CD4-positive, alpha-beta T cell treated with Interleukin-15 for 4 hours (primary cell): Measurements from ENCODE around the gene DAB2IP.
"Not testable (repeated sequence)": the region's sequence is repeated elsewhere in the genome, so short reads cannot be mapped to it uniquely, and the experiment has no call there.

ENCODE experiments used
- DNase-seq: peaks from one replicate; pipeline ENCODE4 v3.0.0-alpha.2; 2020; ENCODE audit warnings: low spot score

DAB2IP gene

DNA sequence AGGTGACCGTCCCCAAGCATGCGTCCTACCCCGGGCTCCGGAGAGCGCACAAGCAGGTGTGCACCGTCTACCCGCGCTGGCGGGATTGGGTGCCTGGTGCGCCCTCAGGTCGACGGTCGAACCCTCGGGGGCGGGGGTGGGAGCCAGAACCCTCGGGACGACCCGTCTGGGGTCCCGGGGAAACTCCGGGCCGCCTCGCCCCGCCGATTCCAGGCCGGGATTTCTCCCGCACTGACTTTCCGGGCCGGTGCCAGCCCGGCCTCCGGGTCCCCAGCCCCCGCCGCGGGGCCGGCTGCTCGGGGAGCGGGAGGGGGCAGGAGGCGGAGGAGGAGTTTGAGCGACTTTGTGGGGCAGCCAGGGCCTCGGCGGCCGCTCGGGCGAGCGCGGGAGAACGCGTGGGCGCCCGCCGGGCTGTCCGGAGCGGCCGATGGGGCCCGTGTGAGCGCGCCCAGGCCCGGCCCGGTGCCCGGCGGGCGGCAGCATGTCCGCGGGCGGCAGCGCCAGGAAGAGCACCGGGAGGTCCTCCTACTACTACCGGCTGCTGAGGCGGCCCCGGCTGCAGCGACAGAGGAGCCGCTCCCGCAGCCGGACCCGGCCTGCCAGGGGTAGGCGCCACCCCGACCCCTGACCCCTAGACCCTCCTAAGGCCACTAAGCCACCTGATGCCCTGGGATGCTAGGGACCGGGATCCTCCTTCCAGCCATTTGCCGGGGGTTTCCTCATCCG lies at the start of gene DAB2IP:
TSS of gene DAB2IP (plus strand) at position 340 of the 726 bp plus-strand sequence. CDS start at position 482, 142 bp downstream.
- DNase-seq, result no peak

DNA sequence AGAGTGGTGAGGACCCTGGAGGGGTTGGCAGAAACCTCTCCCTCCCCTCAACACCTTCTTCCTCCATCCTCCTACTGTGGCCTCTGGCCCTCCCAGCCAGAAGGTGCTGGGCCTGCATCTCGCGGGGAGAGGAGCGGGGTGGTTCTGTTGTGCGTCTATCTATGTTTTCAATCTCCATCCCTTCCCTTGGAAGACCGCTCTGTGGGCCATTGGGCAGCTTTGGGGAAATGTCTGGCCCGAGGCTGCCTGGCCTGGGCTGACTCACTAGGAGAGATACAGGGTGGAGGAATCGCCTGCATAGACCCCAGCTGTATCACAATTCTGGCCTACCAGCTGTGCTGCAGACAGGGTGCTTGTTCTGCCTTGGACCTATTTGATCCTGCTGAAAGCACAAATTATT lies 48.4 kb upstream of the DAB2IP start:
- no peak for DNase-seq

- DNase-seq, result no peak
These were observed 47.2 kb upstream of the DAB2IP start for GRCh38 chr9:121604242-121604641.

- no peak for DNase-seq
These were observed 46.8 kb upstream of the DAB2IP start for GRCh38 chr9:121604654-121605053.

GRCh38 chr9:121607434-121608167 lies 43.8 kb upstream of the DAB2IP start:
- no peak for DNase-seq

DNA sequence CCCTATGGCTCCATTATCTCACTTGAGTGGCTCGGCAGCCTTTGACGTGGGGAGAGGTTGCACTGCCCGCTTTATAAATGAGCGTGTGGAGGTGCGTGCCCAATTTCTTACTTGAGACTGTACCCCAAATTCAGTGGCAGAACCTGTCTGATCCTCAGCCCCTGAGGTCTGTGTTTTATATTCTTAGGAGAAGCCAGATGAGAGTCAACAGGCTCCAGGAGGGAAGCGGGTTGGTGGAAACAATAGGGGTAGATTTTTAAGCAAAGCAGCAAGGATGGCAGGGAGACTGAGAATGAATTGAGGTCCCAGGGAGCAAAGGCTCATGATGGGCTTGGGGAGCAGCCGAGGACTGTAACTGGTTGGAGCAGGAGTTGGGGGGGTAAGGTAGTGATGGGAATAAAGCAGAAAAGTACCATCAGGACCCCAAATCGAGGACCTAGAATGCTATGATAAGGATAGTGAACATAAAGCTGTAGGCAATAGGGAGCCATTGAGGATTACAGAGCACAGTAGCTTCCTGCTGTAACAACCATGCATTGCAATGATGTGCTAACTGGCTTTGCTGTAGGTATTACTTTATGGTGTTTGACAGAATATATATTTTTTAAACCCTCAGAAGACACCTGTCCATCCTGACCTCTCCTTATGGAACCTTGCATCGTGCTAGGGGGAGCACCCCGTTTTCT lies 43.1 kb upstream of the DAB2IP start:
- DNase-seq, result no peak

DNA sequence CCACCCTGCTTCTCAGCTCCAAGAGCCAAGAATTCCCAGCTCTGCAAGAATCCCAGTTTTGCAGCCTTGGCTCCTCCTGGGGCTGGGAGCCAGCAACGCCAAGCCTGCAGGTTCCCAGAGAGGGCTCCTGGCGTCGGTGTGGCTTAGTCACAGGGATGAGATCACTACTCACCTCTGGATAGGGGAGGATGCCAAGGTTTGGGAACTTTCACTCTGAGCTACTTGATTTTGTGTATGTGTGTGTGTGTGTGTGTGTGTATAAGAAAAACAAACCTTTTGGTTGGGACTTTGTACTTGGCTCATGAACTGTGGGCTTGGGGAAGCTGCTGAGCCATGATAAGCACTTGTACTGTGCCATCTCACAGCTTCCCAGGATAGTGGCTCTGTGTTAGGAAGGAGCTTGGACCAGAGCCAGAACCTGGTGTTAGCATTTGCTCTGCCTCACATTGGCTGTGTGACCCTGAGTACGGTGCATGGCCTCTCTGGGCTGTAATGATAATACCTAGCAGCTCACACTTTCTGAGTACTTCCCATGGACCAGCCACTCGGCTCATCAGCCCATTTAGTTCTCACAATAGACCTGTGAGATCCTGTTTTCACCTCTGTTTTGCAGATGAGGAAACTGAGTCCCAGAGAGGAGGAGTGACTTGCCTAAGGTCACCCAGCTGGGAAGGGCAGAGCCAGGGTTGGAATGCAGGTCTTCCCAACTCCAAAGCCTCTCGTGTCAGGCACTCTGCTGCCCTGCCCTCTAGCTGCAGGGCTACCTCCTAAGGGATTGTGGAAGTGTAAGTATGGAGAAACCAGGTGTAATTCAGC lies 41.4 kb upstream of the DAB2IP start:
- DNase-seq, result no peak

DNA sequence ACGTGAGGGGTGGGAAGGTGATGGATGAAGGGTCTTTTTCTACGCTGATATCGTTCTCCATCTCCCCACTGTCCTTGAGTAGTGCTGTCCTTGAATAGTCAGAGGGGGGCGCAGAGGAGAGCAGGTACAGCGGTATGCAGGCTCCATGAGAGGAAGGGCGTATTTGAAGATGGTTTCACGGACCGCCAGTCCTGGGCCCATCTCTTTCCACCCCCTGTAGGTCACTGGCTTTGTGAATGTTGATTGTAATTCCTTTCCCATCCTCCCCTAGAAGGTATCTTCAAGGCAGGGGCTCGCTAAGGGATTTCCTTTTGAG lies 40.8 kb upstream of the DAB2IP start:
- no peak for DNase-seq

DNA sequence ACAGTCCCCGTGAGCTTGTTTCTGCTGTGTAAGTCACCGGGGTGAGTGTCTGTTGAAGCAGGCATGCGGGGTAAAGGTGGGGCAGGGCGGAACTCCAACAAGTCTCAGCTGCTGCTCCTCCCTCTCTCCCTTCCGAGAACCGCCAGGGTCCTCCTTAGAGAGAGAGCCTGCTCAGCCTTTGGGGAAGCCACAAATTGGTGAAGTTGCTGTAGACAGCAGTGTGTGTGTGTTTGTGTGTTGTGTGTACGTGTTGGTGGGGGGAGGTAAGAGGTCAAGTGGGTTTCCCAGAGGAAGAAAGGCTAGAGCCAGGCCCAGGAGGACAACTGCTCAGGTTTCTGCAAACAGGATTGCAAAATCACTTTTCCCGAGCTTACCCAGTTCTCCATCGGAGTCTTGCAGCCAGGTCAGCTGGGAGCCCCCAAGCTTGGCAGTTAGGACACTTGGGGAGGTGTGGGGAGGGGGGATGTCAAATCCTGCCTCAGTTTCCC lies 38.9 kb upstream of the DAB2IP start:
- no peak for DNase-seq

GRCh38 chr9:121613009-121613752 lies 38.3 kb upstream of the DAB2IP start:
- DNase-seq, result no peak

- no peak for DNase-seq
These were observed 35.2 kb upstream of the DAB2IP start for GRCh38 chr9:121616123-121616755.

- DNase-seq, result no peak
These were observed 32.9 kb upstream of the DAB2IP start for GRCh38 chr9:121618504-121618903.

- not testable (repeated sequence) for DNase-seq
These were observed 32.5 kb upstream of the DAB2IP start for GRCh38 chr9:121618910-121619309.

GRCh38 chr9:121619545-121620324 lies 31.7 kb upstream of the DAB2IP start:
- no peak for DNase-seq

- no peak for DNase-seq
These were observed 31.1 kb upstream of the DAB2IP start for GRCh38 chr9:121620325-121620673.

DNA sequence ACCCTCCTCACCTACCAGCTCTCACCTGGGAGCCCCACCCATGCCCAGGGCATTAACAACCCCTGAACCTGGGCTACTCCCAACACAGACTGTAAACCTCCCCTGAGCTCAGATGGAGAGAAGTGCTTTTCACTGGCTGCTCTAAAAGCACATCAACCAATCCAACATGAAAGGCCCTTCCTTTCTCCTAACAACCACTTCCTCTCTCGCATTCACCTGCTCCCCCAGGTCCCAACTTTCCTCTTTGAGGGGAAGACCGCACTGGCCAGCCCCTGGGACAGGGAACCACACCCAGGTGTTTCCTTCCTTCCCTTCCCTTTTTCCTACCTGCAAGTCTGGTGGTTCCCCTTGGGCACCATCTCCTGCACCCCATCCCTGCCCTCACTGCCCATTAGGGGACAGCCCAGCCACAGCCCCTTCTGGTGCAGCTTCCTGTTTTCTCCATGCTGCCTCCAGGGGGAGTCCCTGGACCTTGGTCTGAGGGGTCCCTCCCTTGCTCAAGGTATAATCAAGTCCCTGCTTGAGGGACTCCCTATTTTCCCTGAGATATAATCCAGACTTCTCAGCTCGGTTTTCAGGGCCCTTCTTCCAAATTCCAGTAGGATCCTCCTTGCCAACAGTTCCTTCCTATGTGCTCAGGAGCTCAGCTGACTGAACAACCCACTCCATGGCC lies 30.5 kb upstream of the DAB2IP start:
- DNase-seq, result no peak

- no peak for DNase-seq
These were observed 28.8 kb upstream of the DAB2IP start for GRCh38 chr9:121622387-121623203.

DNA sequence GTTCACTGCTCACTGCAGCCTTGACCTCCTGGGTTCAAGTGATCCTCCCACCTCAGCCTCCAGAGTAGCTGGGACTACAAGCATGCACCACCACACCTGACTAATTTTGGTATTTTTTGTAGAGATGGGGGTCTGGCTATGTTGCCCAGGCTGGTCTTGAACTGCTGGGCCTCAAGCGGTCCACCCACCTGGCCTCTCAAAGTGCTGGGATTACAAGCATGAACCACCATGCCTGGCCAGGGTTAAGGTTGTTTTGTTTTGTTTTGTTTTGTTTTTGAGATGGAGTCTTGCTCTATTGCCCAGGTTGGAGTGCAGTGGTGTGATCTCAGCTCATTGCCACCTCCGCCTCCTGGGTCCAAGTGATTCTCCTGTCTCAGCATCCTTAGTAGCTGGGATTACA lies 28.0 kb upstream of the DAB2IP start:
- not testable (repeated sequence) for DNase-seq

GRCh38 chr9:121625590-121625989 lies 25.8 kb upstream of the DAB2IP start:
- DNase-seq, result no peak
